Tibial artery (tissue), 4 donors: ENCODE measurements around the gene FXYD1.

ENCODE experiments used
- DNase-seq, 2 donors: peaks; one replicate each; pipeline ENCODE4 v3.0.0-alpha.2; 2019
- H3K27ac ChIP-seq, 2 donors: fragments of 200-600 bp; sonication (generic) in 1 of 2; 1 replicate in 1 of 2; 2 replicates in 1 of 2; pipeline ENCODE4 v1.5.1; 2018 to 2019; ENCODE audit warnings: mild to moderate bottlenecking in 1 of 2
- H3K27me3 ChIP-seq, 2 donors: fragments of 200-600 bp; sonication (generic) in 1 of 2; one replicate each; pipeline versions ENCODE4 v1.5.1 to v1.6.0; 2016 to 2019
- H3K36me3 ChIP-seq, 3 donors: fragments of 200-600 bp; sonication (generic) in 2 of 3; one replicate each; pipeline ENCODE4 v1.5.1; 2016 to 2019; ENCODE audit warnings: mild to moderate bottlenecking in 2 of 3
- H3K4me1 ChIP-seq, 4 donors: fragments of 200-600 bp; sonication (generic) in 2 of 4; 1 replicate in 3 of 4; 2 replicates in 1 of 4; pipeline ENCODE4 v1.5.1; 2016 to 2019
- H3K4me3 ChIP-seq, 2 donors: fragments of 200-600 bp; sonication (generic) in 1 of 2; 1 replicate in 1 of 2; 2 replicates in 1 of 2; pipeline ENCODE4 v1.5.1; 2018 to 2019; ENCODE audit warnings: mild to moderate bottlenecking in 2 of 2
- H3K9me3 ChIP-seq, 3 donors: fragments of 200-600 bp; sonication (generic) in 1 of 3; one replicate each; pipeline ENCODE4 v1.5.1; 2016 to 2019
- CTCF ChIP-seq, 2 experiments: fragments of 200-600 bp in 1 of 2; fragments of 450-650 bp in 1 of 2; IDR thresholded peaks; one replicate each; pipeline ENCODE4 v1.5.1; 2017 to 2019; ENCODE audit warnings: antibody characterized with exemption in 2 of 2, mild to moderate bottlenecking in 1 of 2, moderate library complexity in 1 of 2
- intact Hi-C: fragments of 100-400 bp; cut with DNase I; formaldehyde crosslinking; loops from one replicate; pipeline ENCODE4 v1.15.0; 2023; ENCODE audit warnings: low total_unique reads

The FXYD1 gene

GRCh38 chr19:35124098-35125060 lies 14.2 kb upstream of the FXYD1 start:
- peak; percentile 96 to 97 for DNase-seq
- TF ChIP-seq CTCF (IDR thresholded peaks at IDR 0.05): peak in 1 of 2 experiments; percentile 5
- Histone ChIP-seq H3K36me3 (peaks cover 0 to 5% (median 0%) of the 10 kb centered on the region in 3 donors), H3K4me1 (peaks cover 14 to 67% (median 33%) of the 10 kb centered on the region in 4 donors), H3K9me3 (no peaks in the 10 kb centered on the region), H3K27me3 (no peaks in the 10 kb centered on the region), H3K27ac (peak overlapping the region; percentile 90 to 95), H3K4me3 (peak overlapping the region; percentile 58 to 61)
- intact Hi-C loops: loop anchor here (10.0 kb wide), 1 partner anchor 590 kb away; the partner anchor contains the start of gene KMT2B

GRCh38 chr19:35125270-35125717 lies 13.3 kb upstream of the FXYD1 start:
- Histone ChIP-seq H3K4me1 (peaks cover 14 to 59% (median 33%) of the 10 kb centered on the region in 4 donors), H3K27me3 (no peaks in the 10 kb centered on the region), H3K9me3 (no peaks in the 10 kb centered on the region), H3K27ac (peak overlapping the region; percentile 90 to 95), H3K4me3 (no peak overlapping the region), H3K36me3 (peaks cover 0 to 5% (median 0%) of the 10 kb centered on the region in 3 donors)
- intact Hi-C loops: loop anchor here (10.0 kb wide), 1 partner anchor 590 kb away; the partner anchor contains the start of gene KMT2B
- TF ChIP-seq CTCF (IDR thresholded peaks at IDR 0.05): no peak
- no peak for DNase-seq

GRCh38 chr19:35125749-35126623 lies 12.6 kb upstream of the FXYD1 start:
- DNase-seq: no peak
- Histone ChIP-seq H3K4me3 (peak overlapping the region; percentile 22 to 23), H3K4me1 (peaks cover 14 to 52% (median 33%) of the 10 kb centered on the region in 4 donors), H3K27ac (peak overlapping the region; percentile 90 to 95), H3K27me3 (no peaks in the 10 kb centered on the region), H3K36me3 (peaks cover 0 to 5% (median 0%) of the 10 kb centered on the region in 3 donors), H3K9me3 (no peaks in the 10 kb centered on the region)
- no peak for TF ChIP-seq CTCF (IDR thresholded peaks at IDR 0.05)
- intact Hi-C loops: loop anchor here (10.0 kb wide), 1 partner anchor 589 kb away; the partner anchor contains the start of gene KMT2B

GRCh38 chr19:35126624-35126959 lies 12.0 kb upstream of the FXYD1 start:
- H3K4me1 ChIP-seq: peaks cover 14 to 50% (median 33%) of the 10 kb centered on the region in 4 donors
- intact Hi-C loops: loop anchor here (10.0 kb wide), 1 partner anchor 588 kb away; the partner anchor contains the start of gene KMT2B
- peak overlapping the region; percentile 90 to 95 for H3K27ac ChIP-seq
- DNase-seq: peak in 1 of 2 donors; percentile 29
- TF ChIP-seq CTCF (IDR thresholded peaks at IDR 0.05): no peak
- H3K4me3 ChIP-seq: peak overlapping the region; percentile 22 to 23
- H3K27me3 ChIP-seq: no peaks in the 10 kb centered on the region
- H3K9me3 ChIP-seq: no peaks in the 10 kb centered on the region
- no peaks in the 10 kb centered on the region for H3K36me3 ChIP-seq

- DNase-seq: no peak
- H3K27ac ChIP-seq: peak overlapping the region in 1 of 2 donors; percentile 5
- no peaks in the 10 kb centered on the region for H3K9me3 ChIP-seq
- no peak overlapping the region for H3K4me3 ChIP-seq
- H3K36me3 ChIP-seq: no peaks in the 10 kb centered on the region
- no peak for TF ChIP-seq CTCF (IDR thresholded peaks at IDR 0.05)
- H3K27me3 ChIP-seq: no peaks in the 10 kb centered on the region
- peaks cover 7 to 42% (median 28%) of the 10 kb centered on the region in 4 donors for H3K4me1 ChIP-seq
- intact Hi-C loops: loop anchor here (10.0 kb wide), 1 partner anchor 587 kb away; the partner anchor contains the start of gene KMT2B
Measured at GRCh38 chr19:35127871-35128270, 10.8 kb upstream of the FXYD1 start.
